Measurements from ENCODE around the gene NFYC.

- TF ChIP-seq EZH2 (IDR thresholded peaks at IDR 0.05) (no peak), POLR2AphosphoS5 (IDR thresholded peaks at IDR 0.05; ENCODE audit: borderline replicate concordance, low read depth, low read length) (no peak)
Observed at GRCh38 chr1:40777224-40777970, 85.9 kb downstream of the NFYC start.
